ENCODE measurements around the gene RBSN. TPM values are rescaled to one million over a fixed set of nuclear protein-coding genes. Genes with fewer than 3 reads are reported as not detected.
"Not testable (repeated sequence)": the region's sequence is repeated elsewhere in the genome, so short reads cannot be mapped to it uniquely, and the experiment has no call there.

The RBSN gene
- polyA plus RNA-seq (ENCODE audit: insufficient read length in 4 of 4): 10 to 100 TPM; 22.5 to 29.4 (median 26.5) TPM

DNA sequence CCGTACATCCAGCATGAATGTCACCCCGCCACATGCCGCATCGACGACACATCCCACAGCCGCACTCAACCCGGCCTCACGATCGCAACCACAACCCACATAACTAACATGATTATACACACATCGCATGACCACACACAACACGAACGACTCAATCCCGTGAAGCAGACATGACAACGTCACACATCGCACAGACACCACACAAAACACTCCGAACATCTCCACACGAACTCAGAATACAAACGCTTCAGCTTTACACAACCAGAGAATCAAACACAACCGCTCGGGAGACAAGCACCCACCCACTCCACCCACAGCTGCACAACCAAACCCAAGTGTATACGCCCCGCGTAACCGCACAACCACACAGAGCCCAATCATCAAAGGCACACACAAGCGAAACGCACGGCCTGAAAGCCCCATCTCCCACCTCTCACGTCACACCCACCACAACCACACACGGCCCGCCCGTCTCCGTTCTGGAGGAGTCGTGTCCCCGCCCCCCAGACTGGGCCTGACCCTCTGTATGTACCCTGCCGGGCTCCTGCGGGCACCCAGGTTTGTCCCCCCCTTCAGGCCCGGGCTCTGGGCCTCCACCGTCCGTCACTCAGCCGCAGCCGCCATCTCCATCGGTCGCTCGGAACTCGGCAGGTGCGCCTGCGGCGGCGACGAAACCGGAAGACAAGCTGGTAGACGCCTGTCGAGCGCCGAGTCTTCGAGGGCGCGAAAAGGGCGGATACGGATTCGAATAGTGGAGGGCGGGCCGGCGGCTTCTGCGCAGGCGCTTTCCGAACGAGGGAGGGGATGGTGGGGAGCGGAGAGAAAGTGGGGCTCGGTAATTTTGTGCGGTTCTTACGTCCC is at the start of gene RBSN:
Gene RBSN (minus strand): TSS at position 646 of the 861 bp plus-strand sequence. CDS start 3,028 bp downstream, outside the sequence.
- peak; percentile 84 to 92 (median 87) for DNase-seq (ENCODE audit: low read depth in 4 of 4, low spot score in 3 of 4)

GRCh38 chr3:15148614-15149013 is 49.7 kb upstream of the RBSN start:
- no peak for DNase-seq (ENCODE audit: low read depth in 4 of 4, low spot score in 3 of 4)

DNA sequence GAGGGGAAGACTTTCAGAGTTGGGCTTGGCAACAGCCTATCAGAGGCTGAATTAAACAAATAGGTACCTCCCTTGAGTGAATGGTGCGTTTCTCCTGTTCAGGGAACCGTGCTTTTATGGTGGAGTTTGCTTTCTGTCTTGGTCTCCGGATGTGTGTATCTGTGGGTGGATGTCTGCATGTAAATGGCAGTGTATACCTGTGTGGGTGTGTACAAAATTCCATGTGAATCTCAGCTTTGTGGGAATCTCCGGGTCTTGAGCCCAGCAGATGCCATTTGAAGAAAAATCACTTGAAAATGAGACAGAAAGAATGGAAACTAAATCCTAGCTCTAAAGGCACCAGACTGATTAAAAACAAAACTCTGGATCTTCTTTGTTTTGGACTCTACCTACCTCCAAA is 37.9 kb upstream of the RBSN start:
- not testable (repeated sequence) for DNase-seq (ENCODE audit: low read depth in 4 of 4, low spot score in 3 of 4)

GRCh38 chr3:15134968-15135367 is 36.0 kb upstream of the RBSN start:
- DNase-seq (ENCODE audit: low read depth in 4 of 4, low spot score in 3 of 4): not testable (repeated sequence)

DNA sequence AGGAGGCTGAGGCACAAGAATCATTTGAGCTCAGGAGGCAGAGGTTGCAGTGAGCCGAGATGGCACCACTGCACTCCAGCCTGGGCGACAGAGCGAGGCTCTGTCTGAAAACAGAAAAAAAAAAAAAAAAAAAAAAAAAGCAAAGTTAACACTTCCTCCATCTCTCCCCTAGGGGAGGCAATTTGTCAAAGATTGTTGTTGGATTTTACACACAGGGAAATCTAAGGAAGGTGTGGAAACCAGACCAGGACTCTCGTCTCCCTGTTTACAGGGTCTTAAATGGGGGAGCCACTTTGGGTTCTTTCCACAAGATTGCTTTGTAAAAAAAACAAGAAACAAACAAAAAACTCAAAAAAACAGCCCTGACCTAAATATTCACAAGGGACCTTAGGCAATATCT is 29.5 kb upstream of the RBSN start:
- not testable (repeated sequence) for DNase-seq (ENCODE audit: low read depth in 4 of 4, low spot score in 3 of 4)

GRCh38 chr3:15126975-15127374 is 28.0 kb upstream of the RBSN start:
- not testable (repeated sequence) for DNase-seq (ENCODE audit: low read depth in 4 of 4, low spot score in 3 of 4)

GRCh38 chr3:15122398-15122797 is 23.4 kb upstream of the RBSN start:
- DNase-seq (ENCODE audit: low read depth in 4 of 4, low spot score in 3 of 4): no peak

DNA sequence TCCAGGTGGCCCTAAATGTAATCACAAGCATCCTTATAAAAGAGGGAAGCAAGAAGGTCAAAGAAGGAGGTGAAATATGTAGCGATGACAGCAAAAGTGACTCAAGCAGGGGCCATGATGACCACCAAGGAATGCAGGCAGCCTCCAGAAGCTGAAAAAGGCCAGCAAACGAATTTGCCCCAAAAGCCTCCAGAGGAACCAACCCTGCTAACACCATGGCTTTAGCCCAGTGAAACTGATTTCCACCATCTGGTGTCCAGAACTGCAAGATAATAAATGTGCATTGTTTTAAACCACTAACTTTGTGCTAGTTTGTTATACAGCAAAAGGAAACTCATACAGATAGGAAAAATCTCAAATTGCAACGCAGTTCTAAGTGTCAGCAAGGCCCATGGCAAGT is 23.0 kb upstream of the RBSN start:
- no peak for DNase-seq (ENCODE audit: low read depth in 4 of 4, low spot score in 3 of 4)

DNA sequence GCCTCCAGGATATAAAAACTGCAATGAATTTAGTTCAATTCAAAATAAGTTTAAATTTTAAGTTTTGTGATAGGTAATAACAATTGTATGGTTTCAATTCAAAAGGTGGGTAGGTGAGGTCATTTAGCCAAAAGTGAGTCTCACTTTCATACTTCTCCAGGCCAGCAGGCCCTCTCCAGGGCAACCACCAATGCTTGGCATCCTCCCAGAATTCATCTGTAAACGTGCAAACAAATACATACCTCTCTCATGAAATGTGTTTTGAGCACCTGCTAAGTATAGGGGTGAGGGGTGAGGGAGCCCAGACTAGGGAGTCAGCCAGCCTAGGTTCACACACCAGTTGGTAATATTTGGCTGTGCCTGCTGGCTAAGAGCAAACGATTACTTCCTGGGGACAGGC is 22.0 kb upstream of the RBSN start:
- no peak for DNase-seq (ENCODE audit: low read depth in 4 of 4, low spot score in 3 of 4)

- no peak for DNase-seq (ENCODE audit: low read depth in 4 of 4, low spot score in 3 of 4)
These were observed 18.1 kb upstream of the RBSN start for GRCh38 chr3:15117011-15117410.

DNA sequence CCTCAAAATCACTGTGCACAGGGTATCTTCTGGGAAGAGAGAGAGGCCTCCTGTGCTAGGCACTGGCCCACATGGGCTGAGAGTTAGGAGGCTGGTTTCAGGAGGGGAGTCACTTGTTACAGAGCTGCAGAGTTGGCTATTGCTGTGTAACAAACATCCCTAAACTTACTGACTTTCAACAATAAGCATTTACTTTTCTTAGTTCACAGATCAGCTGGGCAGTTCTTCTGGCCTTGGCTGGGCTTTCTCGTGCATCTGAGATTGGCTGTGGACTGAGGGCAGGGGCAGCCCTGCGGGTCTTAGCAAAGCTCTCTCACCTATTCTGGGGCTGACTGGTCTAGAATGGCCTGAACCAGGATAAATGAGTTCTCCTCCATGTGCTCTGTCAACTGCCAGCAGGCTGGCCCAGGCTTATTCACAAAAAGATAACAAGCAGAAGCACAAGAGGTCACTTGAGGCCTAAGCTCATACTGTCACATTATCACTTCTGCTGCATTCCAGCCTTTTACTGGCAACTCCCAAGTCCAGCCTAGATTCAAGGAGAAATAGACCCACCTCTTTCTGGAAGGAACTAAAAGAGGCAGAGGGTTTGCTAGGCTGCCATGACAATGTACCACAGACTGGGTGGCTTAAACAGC is 17.2 kb upstream of the RBSN start:
- DNase-seq (ENCODE audit: low read depth in 4 of 4, low spot score in 3 of 4): no peak

DNA sequence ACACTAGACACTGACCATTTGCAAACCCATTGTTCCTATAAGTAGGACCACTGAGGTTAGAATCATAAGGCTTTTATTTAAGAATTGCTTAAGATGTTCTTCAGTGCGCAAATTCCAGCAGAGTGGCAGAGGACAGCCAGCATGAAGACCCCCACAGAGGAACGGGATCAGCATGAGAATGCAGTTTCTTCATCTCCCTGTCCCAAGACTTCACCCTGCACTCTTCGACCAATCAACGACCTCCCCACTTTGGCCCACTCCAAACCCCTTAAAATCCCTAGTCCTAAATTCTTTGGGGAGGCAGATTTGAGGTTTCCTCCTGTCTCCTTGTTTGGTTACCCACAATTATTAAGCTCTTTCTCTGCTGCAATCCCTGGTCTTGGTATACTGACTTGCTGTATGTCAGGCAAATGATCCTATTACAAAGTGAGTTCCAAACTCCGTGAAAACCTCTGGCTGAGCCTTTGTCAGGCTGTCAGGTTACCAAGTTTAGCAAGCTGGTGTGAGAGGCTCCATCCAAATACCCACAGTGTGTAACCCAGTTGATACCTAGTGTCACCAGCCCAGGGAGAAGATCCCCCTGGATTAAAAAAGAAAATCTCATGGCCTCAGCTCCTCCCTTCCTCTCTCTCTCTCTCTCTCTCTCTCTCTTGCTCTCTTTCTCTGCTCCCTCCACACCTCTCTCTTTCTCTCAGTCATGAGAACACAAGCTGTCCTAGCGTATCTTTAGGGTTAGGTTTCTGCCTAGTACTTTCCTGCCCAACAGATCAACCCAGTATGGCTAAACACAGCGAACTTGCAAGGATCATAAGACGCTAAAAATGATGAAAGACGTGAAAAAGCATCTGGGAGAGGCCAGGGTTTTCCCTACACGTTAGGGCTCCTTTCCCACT is 15.8 kb upstream of the RBSN start:
- no peak for DNase-seq (ENCODE audit: low read depth in 4 of 4, low spot score in 3 of 4)

DNA sequence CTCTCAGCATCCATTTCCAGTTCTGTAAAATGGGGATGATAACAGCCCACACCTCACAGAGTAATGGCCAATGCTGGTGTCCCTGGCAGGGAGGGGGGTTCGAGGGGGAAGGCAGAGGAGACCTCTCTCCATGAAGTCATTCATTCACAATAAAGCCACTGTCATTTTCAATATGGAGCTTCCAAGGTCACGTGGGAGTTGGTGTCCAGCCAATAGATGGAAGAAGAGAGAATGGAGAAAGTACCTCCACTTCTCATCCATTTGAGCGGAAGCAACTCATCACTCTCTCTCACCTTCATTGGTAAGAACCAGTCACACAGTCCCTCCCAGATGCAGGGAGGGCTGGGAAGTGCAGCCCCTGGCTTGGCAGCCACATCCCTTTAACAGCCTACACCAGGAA is 14.9 kb upstream of the RBSN start:
- DNase-seq (ENCODE audit: low read depth in 4 of 4, low spot score in 3 of 4): no peak

DNA sequence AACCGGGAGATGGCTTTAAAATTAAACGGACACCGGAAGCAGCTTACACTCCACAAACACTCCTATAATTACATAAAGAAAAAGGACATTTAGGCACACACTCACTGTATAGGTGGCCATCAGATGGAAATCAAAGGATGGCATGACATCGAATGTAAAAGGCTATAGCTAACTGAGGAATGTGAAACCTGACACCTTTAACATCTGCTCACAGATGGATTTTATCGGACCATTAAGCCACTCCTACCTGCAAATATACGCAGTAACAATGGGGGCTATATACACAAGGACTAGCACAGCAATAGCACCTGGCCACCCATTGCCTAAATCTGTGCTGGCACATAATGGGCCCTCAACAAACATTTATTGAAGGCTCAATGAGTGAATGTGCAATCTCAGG is 14.5 kb upstream of the RBSN start:
- DNase-seq (ENCODE audit: low read depth in 4 of 4, low spot score in 3 of 4): no peak

- no peak for DNase-seq (ENCODE audit: low read depth in 4 of 4, low spot score in 3 of 4)
These were observed 13.1 kb upstream of the RBSN start for GRCh38 chr3:15112011-15112410.

- no peak for DNase-seq (ENCODE audit: low read depth in 4 of 4, low spot score in 3 of 4)
These were observed 11.3 kb upstream of the RBSN start for GRCh38 chr3:15110206-15110605.

- no peak for DNase-seq (ENCODE audit: low read depth in 4 of 4, low spot score in 3 of 4)
These were observed 9.9 kb upstream of the RBSN start for GRCh38 chr3:15108869-15109268.

GRCh38 chr3:15108082-15108545 is 9.2 kb upstream of the RBSN start:
- DNase-seq (ENCODE audit: low read depth in 4 of 4, low spot score in 3 of 4): peak in 2 of 4 donors; percentile 48 to 52

DNA sequence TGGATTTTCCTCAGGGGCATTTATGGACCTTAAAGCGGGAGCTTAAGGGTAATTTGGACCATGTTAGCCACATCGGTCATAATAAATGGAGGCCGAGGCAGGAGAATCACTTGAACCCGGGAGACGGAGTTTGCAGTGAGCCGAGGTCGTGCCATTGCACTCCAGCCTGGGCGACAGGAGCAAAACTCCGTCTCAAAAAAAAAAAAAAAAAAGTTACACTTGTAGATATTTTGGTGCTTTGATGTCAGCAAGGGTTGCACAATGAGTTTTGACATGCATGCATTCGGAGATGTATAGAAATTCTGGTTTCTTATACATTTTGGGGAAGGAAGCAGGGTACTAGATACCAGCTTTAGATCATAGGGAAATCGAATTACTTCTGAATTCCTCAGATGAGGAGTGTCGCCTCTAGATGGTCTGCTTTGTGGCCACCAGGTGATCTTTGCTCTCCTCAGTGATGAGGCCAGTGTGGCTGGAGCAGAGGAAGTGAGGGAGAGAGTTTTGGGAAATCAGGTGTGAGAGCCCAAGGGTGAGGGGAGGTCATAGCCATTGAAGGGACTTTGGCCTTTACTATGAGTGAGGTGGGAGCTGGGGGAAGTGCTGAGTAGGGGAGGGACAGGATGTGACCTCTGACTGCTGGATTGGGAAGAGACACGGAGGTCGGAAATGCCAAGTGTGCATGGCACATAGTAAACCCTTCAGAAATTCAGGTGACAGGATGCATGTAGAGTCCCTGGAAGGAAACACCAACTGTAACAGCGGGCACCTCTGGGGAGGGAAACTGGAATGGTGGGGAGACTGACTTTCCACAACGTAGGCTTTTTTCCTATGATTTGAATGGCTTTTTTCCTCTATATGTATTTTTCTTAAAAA is 8.4 kb upstream of the RBSN start:
- no peak for DNase-seq (ENCODE audit: low read depth in 4 of 4, low spot score in 3 of 4)

- no peak for DNase-seq (ENCODE audit: low read depth in 4 of 4, low spot score in 3 of 4)
These were observed 3.9 kb upstream of the RBSN start for GRCh38 chr3:15102836-15103235.

Measured in left renal pelvis (tissue), 4 donors.